ENCODE measurements around the gene DESI1. TPM values are rescaled to one million over a fixed set of nuclear protein-coding genes. Genes with fewer than 3 reads are reported as not detected.
A peak's percentile ranks its signal among the peaks of the same experiment; 100 is the strongest.

DESI1 gene
- total and polyA plus RNA-seq, 7 experiments from 2014 or later, result 10.9 to 45.7 (median 23.7) TPM

DNA sequence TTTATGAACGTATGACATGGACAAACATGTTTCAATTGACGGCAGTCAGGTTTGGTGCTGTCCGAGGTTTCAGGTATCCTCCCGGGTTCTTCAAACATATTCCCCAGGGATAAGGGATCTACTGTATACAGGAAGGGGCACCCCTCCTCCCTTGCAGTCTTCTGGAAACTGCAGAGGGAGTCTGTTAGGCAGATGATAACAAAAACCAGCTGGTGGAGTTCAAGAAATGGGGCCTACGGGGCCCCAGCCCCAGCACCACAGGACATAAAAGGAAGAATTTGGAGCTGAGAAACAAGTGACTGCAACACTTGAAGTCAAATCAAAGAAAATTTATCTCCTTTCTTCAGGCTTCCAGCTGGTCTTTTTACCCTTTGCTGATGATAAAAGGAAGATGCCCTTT is 35.7 kb upstream of the DESI1 start:
- Mint-ChIP-seq H3K27me3 (no peaks in the 10 kb centered on the region), H3K36me3 (peaks cover 12 to 36% (median 23%) of the 10 kb centered on the region in 5 donors), H3K4me1 (peaks cover 0 to 6% (median 0%) of the 10 kb centered on the region in 7 donors)

DNA sequence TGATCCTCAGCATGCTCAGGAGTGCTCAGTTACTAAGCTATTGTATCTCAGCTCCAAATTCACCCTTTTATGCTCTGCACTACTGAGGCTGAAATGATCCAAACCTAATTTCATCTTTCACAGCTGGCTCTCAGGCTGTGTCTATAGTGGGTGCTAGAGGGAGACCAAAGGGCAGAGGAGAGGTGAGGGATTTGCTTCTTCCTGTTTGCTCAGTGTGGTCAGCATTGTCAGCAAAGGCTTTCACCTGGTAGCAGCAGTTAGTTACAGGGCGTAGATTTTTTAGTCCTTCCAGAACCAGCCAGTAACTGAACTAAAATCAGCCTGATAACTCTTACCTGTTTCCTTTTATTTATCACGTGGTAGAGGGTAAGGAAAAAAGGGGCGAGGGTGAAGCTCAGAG is 33.5 kb upstream of the DESI1 start:
- Histone ChIP-seq H3K4me1 (ENCODE audit: control insufficient read depth in 2 of 2, insufficient read depth in 2 of 2, low read length in 2 of 2) (no peaks in the 10 kb centered on the region), H3K27me3 (ENCODE audit: control insufficient read depth in 2 of 2, insufficient read depth in 2 of 2, low read length in 2 of 2) (no peaks in the 10 kb centered on the region), H3K9me3 (ENCODE audit: control insufficient read depth in 2 of 3, low read length in 3 of 3) (no peaks in the 10 kb centered on the region), H3K36me3 (ENCODE audit: control insufficient read depth in 2 of 3, insufficient read depth in 3 of 3, low read length in 3 of 3) (peaks cover 58 to 92% (median 67%) of the 10 kb centered on the region in 3 experiments), H3K27ac (ENCODE audit: low read depth, low read length) (no peak overlapping the region), H3K4me3 (ENCODE audit: low read length) (no peak overlapping the region)
- Mint-ChIP-seq H3K27ac (peak overlapping the region in 1 of 9 donors; percentile 14), H3K36me3 (peaks cover 5 to 29% (median 14%) of the 10 kb centered on the region in 5 donors), H3K9me3 (no peaks in the 10 kb centered on the region), H3K4me1 (peaks cover 0 to 8% (median 0%) of the 10 kb centered on the region in 7 donors), H3K27me3 (no peaks in the 10 kb centered on the region), H3K4me3 (no peak overlapping the region)
- intact Hi-C loops (cut with micrococcal nuclease), result no loop called here
- DNase-seq (no peak), ATAC-seq (no peak)
- ChIA-PET CTCF (no interaction called here), POLR2A (interaction anchor here (0.5 to 1.4 kb wide), 7 partner anchors 11 to 761 kb away, joined by 3 to 4 read pairs (median 3); no protein-coding TSS in a partner anchor)

More for the DNA sequence above, 35.7 kb upstream of the DESI1 start:
- Histone ChIP-seq H3K4me1 (ENCODE audit: control insufficient read depth in 2 of 2, insufficient read depth in 2 of 2, low read length in 2 of 2) (no peaks in the 10 kb centered on the region), H3K27me3 (ENCODE audit: control insufficient read depth in 2 of 2, insufficient read depth in 2 of 2, low read length in 2 of 2) (no peaks in the 10 kb centered on the region), H3K4me3 (ENCODE audit: low read length) (no peak overlapping the region), H3K27ac (ENCODE audit: low read depth, low read length) (no peak overlapping the region), H3K9me3 (ENCODE audit: control insufficient read depth in 2 of 3, low read length in 3 of 3) (no peaks in the 10 kb centered on the region), H3K36me3 (ENCODE audit: control insufficient read depth in 2 of 3, insufficient read depth in 3 of 3, low read length in 3 of 3) (peaks cover 64 to 95% (median 75%) of the 10 kb centered on the region in 3 experiments)
- ATAC-seq (no peak), DNase-seq (no peak)
- CTCF ChIA-PET, result no interaction called here
- POLR2A ChIA-PET, result interaction anchor here (0.6 to 1.0 kb wide), 2 partner anchors 11 to 362 kb away, joined by 3 read pairs; no protein-coding TSS in a partner anchor
- intact Hi-C loops (cut with micrococcal nuclease), result no loop called here
- no peaks in the 10 kb centered on the region for H3K9me3 Mint-ChIP-seq
- H3K27ac Mint-ChIP-seq, result no peak overlapping the region
- H3K4me3 Mint-ChIP-seq, result no peak overlapping the region

DNA sequence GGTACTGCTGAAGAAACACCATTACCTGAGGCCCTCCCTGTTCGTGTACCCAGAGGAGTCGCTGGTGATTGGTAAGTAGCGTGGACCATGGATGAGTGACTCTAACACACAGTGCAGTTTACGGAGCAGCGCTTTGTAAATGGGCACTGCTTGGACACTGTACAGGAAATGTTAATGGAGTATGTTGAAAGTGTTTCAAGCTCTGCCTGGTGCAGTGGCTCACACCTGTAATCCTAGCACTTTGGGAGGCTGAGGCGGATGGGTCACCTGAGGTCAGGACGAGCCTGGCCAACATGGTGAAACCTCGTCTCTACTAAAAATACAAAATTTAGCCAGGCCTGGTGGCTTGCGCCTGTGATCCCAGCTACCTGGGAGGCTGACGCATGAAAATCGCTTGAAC is 30.0 kb upstream of the DESI1 start:
- no peak overlapping the region for H3K4me3 ChIP-seq (ENCODE audit: low read length)
- no peaks in the 10 kb centered on the region for H3K9me3 ChIP-seq (ENCODE audit: control insufficient read depth in 2 of 3, low read length in 3 of 3)
- H3K27me3 ChIP-seq (ENCODE audit: control insufficient read depth in 2 of 2, insufficient read depth in 2 of 2, low read length in 2 of 2), result no peaks in the 10 kb centered on the region
- DNase-seq (no peak), ATAC-seq (no peak)
- intact Hi-C loops (cut with micrococcal nuclease), result no loop called here
- peaks cover 49 to 88% (median 54%) of the 10 kb centered on the region in 3 experiments for H3K36me3 ChIP-seq (ENCODE audit: control insufficient read depth in 2 of 3, insufficient read depth in 3 of 3, low read length in 3 of 3)
- H3K27ac Mint-ChIP-seq, result peak overlapping the region in 1 of 9 donors; percentile 18
- no peaks in the 10 kb centered on the region for H3K4me1 ChIP-seq (ENCODE audit: control insufficient read depth in 2 of 2, insufficient read depth in 2 of 2, low read length in 2 of 2)
- peak overlapping the region in 1 of 10 donors; percentile 25 for H3K4me3 Mint-ChIP-seq
- H3K27ac ChIP-seq (ENCODE audit: low read depth, low read length), result no peak overlapping the region
- H3K4me1 Mint-ChIP-seq, result peaks cover 0 to 14% (median 7%) of the 10 kb centered on the region in 7 donors
- H3K36me3 Mint-ChIP-seq, result peaks cover 5 to 30% (median 14%) of the 10 kb centered on the region in 5 donors
- H3K27me3 Mint-ChIP-seq, result no peaks in the 10 kb centered on the region
- POLR2A ChIA-PET, result interaction anchor here (0.6 kb wide), 1 partner anchor 731 kb away, joined by 4 read pairs; no protein-coding TSS in a partner anchor
- CTCF ChIA-PET, result interaction anchor here (0.7 kb wide), 1 partner anchor 46 kb away, joined by 5 read pairs; no protein-coding TSS in a partner anchor
- no peaks in the 10 kb centered on the region for H3K9me3 Mint-ChIP-seq

DNA sequence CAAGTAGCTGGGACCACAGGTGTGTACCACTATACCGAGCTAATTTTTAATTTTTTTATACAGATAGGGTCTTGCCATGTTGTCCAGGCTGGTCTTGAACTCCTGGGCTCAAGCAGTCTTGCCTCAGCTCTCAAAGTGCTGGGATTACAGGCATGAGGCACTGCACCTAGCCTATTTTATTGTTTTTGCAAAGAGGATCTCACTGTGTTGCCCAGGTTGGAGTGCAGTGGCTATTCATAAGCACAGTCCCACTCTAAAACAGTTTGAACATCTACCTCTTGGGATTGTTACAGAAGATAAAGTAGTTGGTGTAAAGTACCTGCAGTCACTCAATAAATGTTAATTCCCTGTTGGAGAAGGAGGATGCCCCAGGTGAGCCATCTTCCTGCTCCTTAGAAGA is 29.4 kb upstream of the DESI1 start:
- H3K4me3 ChIP-seq (ENCODE audit: low read length), result no peak overlapping the region
- ChIA-PET CTCF (no interaction called here), POLR2A (interaction anchor here (0.6 kb wide), 1 partner anchor 432 kb away, joined by 4 read pairs; no protein-coding TSS in a partner anchor)
- no peaks in the 10 kb centered on the region for H3K27me3 ChIP-seq (ENCODE audit: control insufficient read depth in 2 of 2, insufficient read depth in 2 of 2, low read length in 2 of 2)
- Mint-ChIP-seq H3K4me3 (peak overlapping the region in 1 of 10 donors; percentile 25), H3K36me3 (peaks cover 5 to 27% (median 14%) of the 10 kb centered on the region in 5 donors), H3K4me1 (peaks cover 0 to 14% (median 7%) of the 10 kb centered on the region in 7 donors), H3K27me3 (no peaks in the 10 kb centered on the region), H3K9me3 (no peaks in the 10 kb centered on the region), H3K27ac (peak overlapping the region in 2 of 9 donors; percentile 18 to 43)
- H3K4me1 ChIP-seq (ENCODE audit: control insufficient read depth in 2 of 2, insufficient read depth in 2 of 2, low read length in 2 of 2), result no peaks in the 10 kb centered on the region
- peaks cover 48 to 88% (median 49%) of the 10 kb centered on the region in 3 experiments for H3K36me3 ChIP-seq (ENCODE audit: control insufficient read depth in 2 of 3, insufficient read depth in 3 of 3, low read length in 3 of 3)
- intact Hi-C loops (cut with micrococcal nuclease), result no loop called here
- DNase-seq (no peak), ATAC-seq (no peak)
- H3K27ac ChIP-seq (ENCODE audit: low read depth, low read length), result no peak overlapping the region
- H3K9me3 ChIP-seq (ENCODE audit: control insufficient read depth in 2 of 3, low read length in 3 of 3), result no peaks in the 10 kb centered on the region

DNA sequence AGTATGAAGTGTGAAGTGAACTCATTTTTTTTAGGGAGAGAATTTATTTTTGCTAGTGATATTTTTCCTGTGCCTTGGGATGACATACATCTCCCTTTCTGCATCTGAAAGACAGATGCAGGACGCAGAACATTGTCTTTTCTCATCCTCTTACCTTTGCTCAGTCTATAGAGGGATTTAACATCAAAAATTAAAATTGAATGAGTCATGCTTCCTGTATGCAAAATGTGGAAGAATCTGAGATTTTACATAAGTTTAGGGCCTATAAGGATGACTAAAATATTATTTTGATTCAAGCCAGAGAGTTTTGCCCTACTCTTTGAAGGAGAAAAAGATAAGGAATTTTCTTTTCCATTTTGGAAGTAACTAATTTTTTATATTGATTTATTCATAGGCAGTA is 27.6 kb upstream of the DESI1 start:
- DNase-seq, result no peak
- Histone ChIP-seq H3K9me3 (ENCODE audit: control insufficient read depth in 2 of 3, low read length in 3 of 3) (no peaks in the 10 kb centered on the region), H3K4me3 (ENCODE audit: low read length) (no peak overlapping the region), H3K4me1 (ENCODE audit: control insufficient read depth in 2 of 2, insufficient read depth in 2 of 2, low read length in 2 of 2) (no peaks in the 10 kb centered on the region), H3K27me3 (ENCODE audit: control insufficient read depth in 2 of 2, insufficient read depth in 2 of 2, low read length in 2 of 2) (no peaks in the 10 kb centered on the region), H3K27ac (ENCODE audit: low read depth, low read length) (no peak overlapping the region), H3K36me3 (ENCODE audit: control insufficient read depth in 2 of 3, insufficient read depth in 3 of 3, low read length in 3 of 3) (peaks cover 31 to 85% (median 34%) of the 10 kb centered on the region in 3 experiments)
- Mint-ChIP-seq H3K4me1 (peaks cover 0 to 10% (median 7%) of the 10 kb centered on the region in 7 donors), H3K9me3 (no peaks in the 10 kb centered on the region), H3K27ac (peak overlapping the region in 3 of 9 donors; percentile 28 to 54 (median 48)), H3K27me3 (no peaks in the 10 kb centered on the region), H3K4me3 (no peak overlapping the region), H3K36me3 (peaks cover 5 to 17% (median 10%) of the 10 kb centered on the region in 5 donors)
- ChIA-PET POLR2A (no interaction called here), CTCF (no interaction called here)
- no peak for ATAC-seq
- intact Hi-C loops (cut with micrococcal nuclease), result no loop called here

DNA sequence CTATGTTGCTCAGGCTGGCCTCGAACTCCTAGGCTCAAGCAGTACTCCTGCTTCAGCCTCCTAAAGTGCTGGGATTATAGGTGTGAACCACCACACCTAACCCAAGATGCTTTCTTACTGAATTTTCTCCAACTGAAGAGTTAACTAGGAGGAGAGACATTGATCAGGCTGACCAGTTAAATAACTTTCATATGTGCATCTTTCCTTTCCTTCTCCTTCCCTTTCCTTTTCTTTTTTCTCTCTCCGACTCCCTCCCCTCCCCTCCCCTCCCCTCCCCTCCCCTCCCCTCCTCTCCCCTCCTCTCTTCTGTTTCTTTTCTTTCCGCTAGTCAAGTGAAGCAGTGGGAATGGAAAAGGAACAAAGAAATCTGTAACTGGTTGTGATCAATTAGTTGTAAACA is 26.9 kb upstream of the DESI1 start:
- intact Hi-C loops (cut with micrococcal nuclease), result no loop called here
- Mint-ChIP-seq H3K27me3 (no peaks in the 10 kb centered on the region), H3K4me3 (no peak overlapping the region), H3K36me3 (peaks cover 5 to 18% (median 10%) of the 10 kb centered on the region in 5 donors), H3K27ac (peak overlapping the region in 2 of 9 donors; percentile 22 to 54), H3K9me3 (no peaks in the 10 kb centered on the region), H3K4me1 (peaks cover 0 to 10% (median 7%) of the 10 kb centered on the region in 7 donors)
- no peak for ATAC-seq
- ChIA-PET CTCF (no interaction called here), POLR2A (no interaction called here)
- no peak for DNase-seq
- H3K4me3 ChIP-seq (ENCODE audit: low read length), result no peak overlapping the region
- no peaks in the 10 kb centered on the region for H3K4me1 ChIP-seq (ENCODE audit: control insufficient read depth in 2 of 2, insufficient read depth in 2 of 2, low read length in 2 of 2)
- no peak overlapping the region for H3K27ac ChIP-seq (ENCODE audit: low read depth, low read length)
- no peaks in the 10 kb centered on the region for H3K9me3 ChIP-seq (ENCODE audit: control insufficient read depth in 2 of 3, low read length in 3 of 3)
- no peaks in the 10 kb centered on the region for H3K27me3 ChIP-seq (ENCODE audit: control insufficient read depth in 2 of 2, insufficient read depth in 2 of 2, low read length in 2 of 2)
- H3K36me3 ChIP-seq (ENCODE audit: control insufficient read depth in 2 of 3, insufficient read depth in 3 of 3, low read length in 3 of 3), result peaks cover 25 to 85% (median 29%) of the 10 kb centered on the region in 3 experiments
